ENCODE measurements around the gene LIX1.

LIX1 gene

DNA sequence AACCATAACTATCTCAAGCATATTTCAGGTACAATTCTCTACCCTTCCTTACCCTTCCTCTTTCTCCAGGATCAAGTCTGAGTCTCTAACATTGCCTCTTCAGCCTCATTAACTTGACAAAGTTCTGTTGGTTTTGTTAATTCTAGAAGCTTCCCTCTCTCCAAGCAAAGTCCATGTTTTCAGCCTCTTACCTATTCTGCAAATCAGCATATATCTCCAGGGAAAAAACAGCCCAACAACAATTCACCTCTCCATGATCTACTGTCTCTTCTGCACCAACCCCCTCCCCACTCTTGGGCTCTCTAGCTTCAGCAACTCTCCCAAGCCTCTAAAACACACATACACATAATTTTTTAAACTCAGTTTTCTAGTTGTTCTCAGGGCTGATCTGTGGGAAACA lies 72.2 kb downstream of the LIX1 start:
- Histone ChIP-seq H3K9me2 (ENCODE audit: low read depth, low read length) (no peaks in the 10 kb centered on the region), H3K27ac (ENCODE audit: low read depth, low read length, poor library complexity, severe bottlenecking) (no peak overlapping the region), H3K27me3 (ENCODE audit: insufficient read depth, low read length) (no peaks in the 10 kb centered on the region), H3K9me3 (ENCODE audit: low read length) (no peaks in the 10 kb centered on the region), H3K79me2 (ENCODE audit: insufficient read depth, low read length) (no peaks in the 10 kb centered on the region), H3K4me2 (ENCODE audit: low read length) (no peak overlapping the region), H3K4me3 (ENCODE audit: low read depth, low read length, poor library complexity, severe bottlenecking) (no peak overlapping the region), H3K4me1 (ENCODE audit: insufficient read depth, low read length, severe bottlenecking) (no peaks in the 10 kb centered on the region), H4K20me1 (ENCODE audit: insufficient read depth, low read length) (no peaks in the 10 kb centered on the region), H2AFZ (ENCODE audit: low read length) (no peak overlapping the region), H3F3A (ENCODE audit: insufficient read depth, low read length) (no peaks in the 10 kb centered on the region), H3K36me3 (ENCODE audit: insufficient read depth, low read length) (no peaks in the 10 kb centered on the region), H3K9ac (ENCODE audit: low read length) (no peak overlapping the region)
- TF ChIP-seq EZH2 (IDR thresholded peaks at IDR 0.05; ENCODE audit: borderline replicate concordance, low read length) (no peak), CTCF (IDR thresholded peaks at IDR 0.05; ENCODE audit: low read length) (no peak)

DNA sequence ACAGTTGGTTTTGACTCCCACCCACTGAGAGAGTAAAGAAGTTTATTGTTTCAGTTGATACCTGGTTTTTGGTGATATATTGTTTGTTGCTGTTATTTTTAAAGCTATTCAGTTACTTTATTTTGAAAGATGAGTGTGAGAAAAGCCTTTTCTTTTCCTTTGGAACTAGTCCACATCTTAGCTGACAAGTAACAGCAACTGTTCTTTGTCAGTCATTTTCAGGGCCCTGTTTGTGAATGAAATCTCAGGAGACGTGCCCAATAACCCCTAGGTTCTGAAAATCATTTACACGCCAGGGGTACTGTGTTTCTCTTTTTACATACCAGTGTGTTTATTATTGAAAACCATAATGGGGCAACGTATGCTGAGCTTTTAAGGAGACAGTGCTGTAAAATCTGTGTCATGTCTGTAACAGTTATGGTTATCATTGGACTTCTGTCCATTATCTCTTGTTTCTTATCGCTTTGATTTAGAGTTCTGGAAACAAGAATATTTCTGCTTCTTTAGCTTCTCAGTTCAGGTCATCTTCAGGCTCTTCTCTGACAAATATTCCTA lies 75.0 kb downstream of the LIX1 start:
- H3K79me2 ChIP-seq (ENCODE audit: insufficient read depth, low read length), result no peaks in the 10 kb centered on the region
- no peak overlapping the region for H3K27ac ChIP-seq (ENCODE audit: low read depth, low read length, poor library complexity, severe bottlenecking)
- no peak overlapping the region for H3K9ac ChIP-seq (ENCODE audit: low read length)
- H3F3A ChIP-seq (ENCODE audit: insufficient read depth, low read length), result no peaks in the 10 kb centered on the region
- no peaks in the 10 kb centered on the region for H3K36me3 ChIP-seq (ENCODE audit: insufficient read depth, low read length)
- H4K20me1 ChIP-seq (ENCODE audit: insufficient read depth, low read length), result no peaks in the 10 kb centered on the region
- H3K9me2 ChIP-seq (ENCODE audit: low read depth, low read length), result no peaks in the 10 kb centered on the region
- no peak overlapping the region for H3K4me2 ChIP-seq (ENCODE audit: low read length)
- no peak overlapping the region for H2AFZ ChIP-seq (ENCODE audit: low read length)
- no peaks in the 10 kb centered on the region for H3K9me3 ChIP-seq (ENCODE audit: low read length)
- TF ChIP-seq EZH2 (IDR thresholded peaks at IDR 0.05; ENCODE audit: borderline replicate concordance, low read length) (no peak), CTCF (IDR thresholded peaks at IDR 0.05; ENCODE audit: low read length) (no peak)
- H3K4me3 ChIP-seq (ENCODE audit: low read depth, low read length, poor library complexity, severe bottlenecking), result no peak overlapping the region
- no peaks in the 10 kb centered on the region for H3K27me3 ChIP-seq (ENCODE audit: insufficient read depth, low read length)
- H3K4me1 ChIP-seq (ENCODE audit: insufficient read depth, low read length, severe bottlenecking), result no peaks in the 10 kb centered on the region

DNA sequence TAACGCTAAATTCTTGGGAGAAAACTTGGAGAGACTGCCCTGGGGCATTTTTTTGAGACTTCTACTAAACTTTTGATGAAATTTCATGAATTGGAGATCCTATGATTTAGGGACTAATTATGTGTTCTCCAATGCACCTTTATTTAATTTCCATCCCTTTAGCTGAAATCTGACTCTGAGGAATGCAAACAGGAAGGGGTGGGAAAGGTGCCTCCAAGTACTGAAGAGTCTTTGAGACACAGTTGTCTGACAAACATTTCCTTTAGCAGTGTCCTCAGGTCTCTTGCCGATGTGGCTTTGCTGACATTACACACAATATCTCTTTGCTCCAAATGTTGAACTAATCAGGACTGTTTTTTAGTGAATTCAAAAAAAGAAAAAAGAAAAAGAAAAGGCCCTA lies 76.9 kb downstream of the LIX1 start:
- Histone ChIP-seq H3K9ac (ENCODE audit: low read length) (no peak overlapping the region), H3K9me3 (ENCODE audit: low read length) (no peaks in the 10 kb centered on the region), H3K9me2 (ENCODE audit: low read depth, low read length) (no peaks in the 10 kb centered on the region), H2AFZ (ENCODE audit: low read length) (no peak overlapping the region), H3K36me3 (ENCODE audit: insufficient read depth, low read length) (no peaks in the 10 kb centered on the region), H3K4me1 (ENCODE audit: insufficient read depth, low read length, severe bottlenecking) (no peaks in the 10 kb centered on the region), H3K27me3 (ENCODE audit: insufficient read depth, low read length) (no peaks in the 10 kb centered on the region), H3K27ac (ENCODE audit: low read depth, low read length, poor library complexity, severe bottlenecking) (no peak overlapping the region), H3K4me3 (ENCODE audit: low read depth, low read length, poor library complexity, severe bottlenecking) (no peak overlapping the region), H3F3A (ENCODE audit: insufficient read depth, low read length) (no peaks in the 10 kb centered on the region), H3K79me2 (ENCODE audit: insufficient read depth, low read length) (no peaks in the 10 kb centered on the region), H4K20me1 (ENCODE audit: insufficient read depth, low read length) (no peaks in the 10 kb centered on the region), H3K4me2 (ENCODE audit: low read length) (no peak overlapping the region)
- TF ChIP-seq EZH2 (IDR thresholded peaks at IDR 0.05; ENCODE audit: borderline replicate concordance, low read length) (no peak), CTCF (IDR thresholded peaks at IDR 0.05; ENCODE audit: low read length) (no peak)

All from OCI-LY1 (cell line).